Neural crest cell (in vitro differentiated cells): ENCODE measurements around the gene VAC14. TPM values are rescaled to one million over a fixed set of nuclear protein-coding genes. Genes with fewer than 3 reads are reported as not detected.

Experiments
- DNase-seq: peaks from one replicate; pipeline ENCODE4 v3.0.0; 2021; ENCODE audit warnings: low read depth, mixed read lengths, low spot score
- H3K27ac Mint-ChIP-seq: one replicate; pipeline ENCODE4 v1.8.0; 2021; ENCODE audit warnings: mild to moderate bottlenecking, mixed read lengths; ENCODE audit not compliant: unreplicated experiment
- H3K27me3 Mint-ChIP-seq: 2 replicates; pipeline ENCODE4 v1.8.0; 2021; ENCODE audit warnings: low read depth, mild to moderate bottlenecking, mixed read lengths
- H3K36me3 Mint-ChIP-seq: 2 replicates; pipeline ENCODE4 v1.8.0; 2021; ENCODE audit warnings: low read depth, mild to moderate bottlenecking, mixed read lengths
- H3K4me1 Mint-ChIP-seq: 2 replicates; pipeline ENCODE4 v1.8.0; 2021; ENCODE audit warnings: mixed read lengths
- H3K4me3 Mint-ChIP-seq: one replicate; pipeline ENCODE4 v1.8.0; 2021; ENCODE audit warnings: mild to moderate bottlenecking, mixed read lengths
- H3K9me3 Mint-ChIP-seq: 2 replicates; pipeline ENCODE4 v1.8.0; 2021; ENCODE audit warnings: mixed read lengths
- CTCF ChIP-seq: fragments of 200-600 bp; sonication (generic); conservative IDR thresholded peaks from 2 replicates; pipeline ENCODE4 v1.5.0; 2021; ENCODE audit warnings: antibody characterized with exemption, mild to moderate bottlenecking
- total RNA-seq: library from RNA; stranded (reverse); gene quantifications from 2 replicates; pipeline ENCODE4 v1.2.1, GENCODE V29; 2021

VAC14 gene
- total RNA-seq, 1 donor from 2014 or later, result 46.7 TPM

- H3K9me3 Mint-ChIP-seq, result no peaks in the 10 kb centered on the region
- no peaks in the 10 kb centered on the region for H3K36me3 Mint-ChIP-seq
- H3K4me1 Mint-ChIP-seq, result no peaks in the 10 kb centered on the region
- H3K4me3 Mint-ChIP-seq, result no peak overlapping the region
- DNase-seq, result no peak
- TF ChIP-seq CTCF, result no peak
- no peak overlapping the region for H3K27ac Mint-ChIP-seq
- no peaks in the 10 kb centered on the region for H3K27me3 Mint-ChIP-seq
Observed at GRCh38 chr16:70766658-70767057, 34.3 kb downstream of the VAC14 start.

GRCh38 chr16:70766176-70766575 lies 34.8 kb downstream of the VAC14 start:
- Mint-ChIP-seq H3K9me3 (no peaks in the 10 kb centered on the region), H3K4me1 (no peaks in the 10 kb centered on the region), H3K36me3 (no peaks in the 10 kb centered on the region), H3K4me3 (no peak overlapping the region), H3K27me3 (no peaks in the 10 kb centered on the region), H3K27ac (no peak overlapping the region)
- TF ChIP-seq CTCF, result no peak
- DNase-seq, result no peak

GRCh38 chr16:70765491-70765890 lies 35.5 kb downstream of the VAC14 start:
- no peak for TF ChIP-seq CTCF
- Mint-ChIP-seq H3K4me3 (no peak overlapping the region), H3K27me3 (no peaks in the 10 kb centered on the region), H3K4me1 (no peaks in the 10 kb centered on the region), H3K27ac (no peak overlapping the region), H3K36me3 (no peaks in the 10 kb centered on the region), H3K9me3 (no peaks in the 10 kb centered on the region)
- DNase-seq, result no peak

GRCh38 chr16:70764632-70765031 lies 36.3 kb downstream of the VAC14 start:
- Mint-ChIP-seq H3K4me3 (no peak overlapping the region), H3K4me1 (no peaks in the 10 kb centered on the region), H3K36me3 (no peaks in the 10 kb centered on the region), H3K27ac (no peak overlapping the region), H3K27me3 (no peaks in the 10 kb centered on the region), H3K9me3 (no peaks in the 10 kb centered on the region)
- TF ChIP-seq CTCF, result no peak
- no peak for DNase-seq

- H3K27me3 Mint-ChIP-seq, result no peaks in the 10 kb centered on the region
- TF ChIP-seq CTCF, result no peak
- no peaks in the 10 kb centered on the region for H3K4me1 Mint-ChIP-seq
- H3K36me3 Mint-ChIP-seq, result peaks cover 3% of the 10 kb centered on the region
- peak overlapping the region; percentile 57 for H3K27ac Mint-ChIP-seq
- no peaks in the 10 kb centered on the region for H3K9me3 Mint-ChIP-seq
- no peak overlapping the region for H3K4me3 Mint-ChIP-seq
- DNase-seq, result no peak
Observed at GRCh38 chr16:70760221-70760620, 40.7 kb downstream of the VAC14 start.

- Mint-ChIP-seq H3K9me3 (no peaks in the 10 kb centered on the region), H3K4me1 (no peaks in the 10 kb centered on the region), H3K27ac (no peak overlapping the region), H3K36me3 (peaks cover 3% of the 10 kb centered on the region), H3K4me3 (no peak overlapping the region), H3K27me3 (no peaks in the 10 kb centered on the region)
- TF ChIP-seq CTCF, result no peak
- DNase-seq, result no peak
Observed at GRCh38 chr16:70759666-70760065, 41.3 kb downstream of the VAC14 start.
